AG04450 (cell line): ENCODE data around the gene TRIM54. TPM values are rescaled to one million over a fixed set of nuclear protein-coding genes. Genes with fewer than 3 reads are reported as not detected.

Experiments used
- CTCF ChIA-PET: fragments of 300-600, 350-600 bp; formaldehyde crosslinking; extraction: SDS; loops from one replicate; lab custom pipeline; 2022; ENCODE audit warnings: antibody characterized with exemption, inconsistent platforms; lab: Charles Lee
- POLR2A ChIA-PET: fragments of 350-600 bp; formaldehyde crosslinking; extraction: SDS; loops from one replicate; lab custom pipeline; 2021; ENCODE audit warnings: antibody characterized with exemption, inconsistent platforms; lab: Yijun Ruan, JAX
- DNase-seq: peaks from one replicate; pipeline ENCODE4 v3.0.0-alpha.2; 2011; ENCODE audit warnings: low read depth, low spot score
- H3K27ac ChIP-seq: one replicate; pipeline ENCODE4 v1.5.1; 2012; ENCODE audit warnings: low read depth, low read length, control low read depth
- H3K27me3 ChIP-seq: one replicate; pipeline ENCODE4 v1.6.0; 2012; ENCODE audit warnings: low read length; ENCODE audit not compliant: control insufficient read depth, insufficient read depth
- H3K4me3 ChIP-seq: 2 replicates; pipeline ENCODE4 v1.5.1; 2011; ENCODE audit warnings: mild to moderate bottlenecking, low read depth, low read length, control low read depth
- H3K9me3 ChIP-seq: 2 replicates; pipeline ENCODE4 v1.5.1; 2012; ENCODE audit warnings: low read length; ENCODE audit not compliant: control insufficient read depth, insufficient read depth
- CTCF ChIP-seq: IDR thresholded peaks from 2 replicates; pipeline ENCODE4 v1.5.1; 2011; ENCODE audit warnings: low read depth, low read length, control low read depth, inconsistent platforms
- polyA minus RNA-seq: library from RNA; depleted of rRNA, polyadenylated mRNA; stranded (reverse); fragments of >200 nt; gene quantifications from 2 replicates; pipeline ENCODE4 v1.2.3, GENCODE V29; 2011; rRNA and poly(A)+ RNA removed
- polyA plus RNA-seq: library from polyadenylated mRNA; depleted of rRNA; stranded (reverse); fragments of >200 nt; gene quantifications from 2 replicates; pipeline ENCODE4 v1.2.3, GENCODE V29; 2011; rRNA removed

The TRIM54 gene
- polyA plus RNA-seq (0.05 TPM in 1 of 2 replicates, not detected in the other), polyA minus RNA-seq (not detected in 2 replicates)

- peaks cover 4% of the 10 kb centered on the region for H3K27me3 ChIP-seq
- no peak for DNase-seq
- ChIA-PET POLR2A (interaction anchor here (0.7 kb wide), 1 partner anchor 102 kb away, joined by 3 read pairs; no protein-coding TSS in a partner anchor), CTCF (interaction anchor here (1.0 to 6.5 kb wide), 7 partner anchors 11 to 99 kb away, joined by 3 to 87 read pairs (median 41); no protein-coding TSS in a partner anchor)
- no peak within 1 kb of the TSS for H3K4me3 ChIP-seq
- no peaks in the 10 kb centered on the region for H3K9me3 ChIP-seq
- no peak within 1 kb of the TSS for H3K27ac ChIP-seq
- TF ChIP-seq CTCF: no peak
These were observed at the start of gene TRIM54 for GRCh38 chr2:27281855-27282559. TRIM54 (plus strand) TSS chr2:27282429; CDS start chr2:27282732, 303 bp downstream.

- ChIA-PET POLR2A (interaction anchor here (0.6 kb wide), 1 partner anchor 92 kb away, joined by 3 read pairs; no protein-coding TSS in a partner anchor), CTCF (interaction anchor here (0.8 kb wide), 1 partner anchor 68 kb away, joined by 3 read pairs; no protein-coding TSS in a partner anchor)
- no peak for TF ChIP-seq CTCF
- H3K27me3 ChIP-seq: no peaks in the 10 kb centered on the region
- H3K27ac ChIP-seq: no peak overlapping the region
- DNase-seq: no peak
- H3K9me3 ChIP-seq: no peaks in the 10 kb centered on the region; the same call in 1 of the 2 replicates
- H3K4me3 ChIP-seq: no peak overlapping the region
These were observed 48.9 kb upstream of the TRIM54 start for GRCh38 chr2:27233341-27233740.

- H3K27me3 ChIP-seq: no peaks in the 10 kb centered on the region
- no peaks in the 10 kb centered on the region; the same call in 1 of the 2 replicates for H3K9me3 ChIP-seq
- H3K4me3 ChIP-seq: no peak overlapping the region
- no peak overlapping the region for H3K27ac ChIP-seq
- TF ChIP-seq CTCF: no peak
- CTCF ChIA-PET: interaction anchor here (1.0 to 1.4 kb wide), 2 partner anchors 15 to 67 kb away, joined by 3 to 7 read pairs; no protein-coding TSS in a partner anchor
- POLR2A ChIA-PET: no interaction called here
- DNase-seq: no peak
These were observed 46.1 kb upstream of the TRIM54 start for GRCh38 chr2:27236136-27236535.

- no peak for DNase-seq
- TF ChIP-seq CTCF: no peak
- POLR2A ChIA-PET: no interaction called here
- CTCF ChIA-PET: interaction anchor here (0.7 to 1.4 kb wide), 3 partner anchors 15 to 66 kb away, joined by 3 to 7 read pairs (median 3); no protein-coding TSS in a partner anchor
- no peaks in the 10 kb centered on the region; the same call in 1 of the 2 replicates for H3K9me3 ChIP-seq
- H3K27me3 ChIP-seq: no peaks in the 10 kb centered on the region
- no peak overlapping the region for H3K4me3 ChIP-seq
- H3K27ac ChIP-seq: no peak overlapping the region
These were observed 45.6 kb upstream of the TRIM54 start for GRCh38 chr2:27236626-27237025.
